Endothelial cell (in vitro differentiated cells): ENCODE measurements around the gene DPYD. TPM values are rescaled to one million over a fixed set of nuclear protein-coding genes. Genes with fewer than 3 reads are reported as not detected.

Experiments
- DNase-seq: peaks from one replicate; pipeline ENCODE4 v3.0.0; 2021; ENCODE audit warnings: low spot score
- H3K27ac Mint-ChIP-seq: one replicate; pipeline ENCODE4 v1.8.0; 2021; ENCODE audit warnings: mixed read lengths, inconsistent platforms; ENCODE audit not compliant: unreplicated experiment
- H3K27me3 Mint-ChIP-seq: one replicate; pipeline ENCODE4 v1.8.0; 2021; ENCODE audit warnings: mild to moderate bottlenecking, moderate library complexity, mixed read lengths, inconsistent platforms; ENCODE audit not compliant: unreplicated experiment
- H3K36me3 Mint-ChIP-seq: one replicate; pipeline ENCODE4 v1.8.0; 2021; ENCODE audit warnings: mild to moderate bottlenecking, low read depth, mixed read lengths, inconsistent platforms; ENCODE audit not compliant: unreplicated experiment
- H3K4me1 Mint-ChIP-seq: one replicate; pipeline ENCODE4 v1.8.0; 2021; ENCODE audit warnings: mild to moderate bottlenecking, mixed read lengths, inconsistent platforms; ENCODE audit not compliant: unreplicated experiment
- H3K4me3 Mint-ChIP-seq: one replicate; pipeline ENCODE4 v1.8.0; 2021; ENCODE audit warnings: mild to moderate bottlenecking, mixed read lengths, inconsistent platforms; ENCODE audit not compliant: unreplicated experiment
- H3K9me3 Mint-ChIP-seq: one replicate; pipeline ENCODE4 v1.8.0; 2021; ENCODE audit warnings: mixed read lengths, inconsistent platforms; ENCODE audit not compliant: unreplicated experiment
- total RNA-seq: library from RNA; stranded (reverse); fragmentation: NEBNext Ultra II Directional; extraction: Animal tissue kit (Norgen Biotek cat#: 25700); gene quantifications from one replicate; pipeline ENCODE4 v1.2.1, GENCODE V29; 2021; ENCODE audit not compliant: unreplicated experiment
- TF ChIP-seq, protein P1 (sequence below): fragments of 200-600 bp; sonication (generic); IDR thresholded peaks from one replicate; pipeline ENCODE4 v1.5.0; 2021; ENCODE audit warnings: antibody characterized with exemption; ENCODE audit not compliant: unreplicated experiment

The DPYD gene
- total RNA-seq, 1 donor from 2014 or later, result 3.4 TPM

DNA sequence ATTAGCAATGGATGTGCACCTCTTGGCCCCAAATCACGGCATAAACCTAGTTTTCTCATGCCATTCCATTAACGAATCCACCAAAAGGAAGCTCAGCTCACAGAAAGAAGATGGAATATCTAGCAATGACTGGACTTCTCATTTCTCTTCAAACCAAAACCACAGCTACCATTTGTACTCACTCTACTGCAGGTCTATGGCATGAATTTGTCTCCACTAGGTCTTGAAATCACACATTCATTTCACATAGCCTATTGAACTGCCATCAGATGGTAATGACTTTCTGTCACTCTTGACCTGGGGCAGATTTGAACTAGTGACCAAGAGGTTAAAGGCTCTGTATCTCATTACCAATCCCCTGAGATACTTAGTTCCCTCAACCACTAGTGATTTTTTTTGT lies 382.7 kb downstream of the DPYD start:
- TF ChIP-seq, protein P1, sequence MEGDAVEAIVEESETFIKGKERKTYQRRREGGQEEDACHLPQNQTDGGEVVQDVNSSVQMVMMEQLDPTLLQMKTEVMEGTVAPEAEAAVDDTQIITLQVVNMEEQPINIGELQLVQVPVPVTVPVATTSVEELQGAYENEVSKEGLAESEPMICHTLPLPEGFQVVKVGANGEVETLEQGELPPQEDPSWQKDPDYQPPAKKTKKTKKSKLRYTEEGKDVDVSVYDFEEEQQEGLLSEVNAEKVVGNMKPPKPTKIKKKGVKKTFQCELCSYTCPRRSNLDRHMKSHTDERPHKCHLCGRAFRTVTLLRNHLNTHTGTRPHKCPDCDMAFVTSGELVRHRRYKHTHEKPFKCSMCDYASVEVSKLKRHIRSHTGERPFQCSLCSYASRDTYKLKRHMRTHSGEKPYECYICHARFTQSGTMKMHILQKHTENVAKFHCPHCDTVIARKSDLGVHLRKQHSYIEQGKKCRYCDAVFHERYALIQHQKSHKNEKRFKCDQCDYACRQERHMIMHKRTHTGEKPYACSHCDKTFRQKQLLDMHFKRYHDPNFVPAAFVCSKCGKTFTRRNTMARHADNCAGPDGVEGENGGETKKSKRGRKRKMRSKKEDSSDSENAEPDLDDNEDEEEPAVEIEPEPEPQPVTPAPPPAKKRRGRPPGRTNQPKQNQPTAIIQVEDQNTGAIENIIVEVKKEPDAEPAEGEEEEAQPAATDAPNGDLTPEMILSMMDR, result no peak
- H3K36me3 Mint-ChIP-seq, result no peaks in the 10 kb centered on the region
- no peak for DNase-seq
- no peaks in the 10 kb centered on the region for H3K27me3 Mint-ChIP-seq
- H3K4me3 Mint-ChIP-seq, result no peak overlapping the region
- H3K27ac Mint-ChIP-seq, result no peak overlapping the region
- no peaks in the 10 kb centered on the region for H3K9me3 Mint-ChIP-seq
- H3K4me1 Mint-ChIP-seq, result no peaks in the 10 kb centered on the region

DNA sequence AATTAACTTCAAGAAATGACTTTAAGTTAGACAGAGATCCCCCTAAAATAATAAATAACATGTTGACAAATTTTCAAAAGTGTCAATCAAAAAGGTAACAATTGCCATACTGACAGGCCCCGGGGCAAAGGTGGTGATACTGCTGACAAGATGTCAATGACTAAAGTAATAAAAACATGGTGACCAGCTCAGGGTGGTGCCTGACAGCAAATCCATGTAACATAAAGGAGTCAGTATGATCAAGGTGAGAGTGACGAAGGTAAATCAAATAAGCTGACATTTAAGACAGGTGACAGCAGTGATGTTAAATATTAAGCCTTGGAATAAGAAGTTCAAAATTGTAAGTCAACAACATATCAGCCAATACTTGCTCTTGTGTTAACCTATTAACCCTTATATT lies 387.5 kb downstream of the DPYD start:
- H3K9me3 Mint-ChIP-seq, result no peaks in the 10 kb centered on the region
- H3K4me1 Mint-ChIP-seq, result no peaks in the 10 kb centered on the region
- no peak for DNase-seq
- H3K27ac Mint-ChIP-seq, result no peak overlapping the region
- H3K27me3 Mint-ChIP-seq, result no peaks in the 10 kb centered on the region
- H3K36me3 Mint-ChIP-seq, result no peaks in the 10 kb centered on the region
- no peak overlapping the region for H3K4me3 Mint-ChIP-seq
- TF ChIP-seq, protein P1, result no peak

GRCh38 chr1:97529600-97529999 lies 391.2 kb downstream of the DPYD start:
- TF ChIP-seq, protein P1, result no peak
- H3K27ac Mint-ChIP-seq, result no peak overlapping the region
- peaks cover 3% of the 10 kb centered on the region for H3K27me3 Mint-ChIP-seq
- H3K36me3 Mint-ChIP-seq, result no peaks in the 10 kb centered on the region
- peaks cover 6% of the 10 kb centered on the region for H3K4me1 Mint-ChIP-seq
- H3K4me3 Mint-ChIP-seq, result no peak overlapping the region
- DNase-seq, result no peak
- H3K9me3 Mint-ChIP-seq, result no peaks in the 10 kb centered on the region

DNA sequence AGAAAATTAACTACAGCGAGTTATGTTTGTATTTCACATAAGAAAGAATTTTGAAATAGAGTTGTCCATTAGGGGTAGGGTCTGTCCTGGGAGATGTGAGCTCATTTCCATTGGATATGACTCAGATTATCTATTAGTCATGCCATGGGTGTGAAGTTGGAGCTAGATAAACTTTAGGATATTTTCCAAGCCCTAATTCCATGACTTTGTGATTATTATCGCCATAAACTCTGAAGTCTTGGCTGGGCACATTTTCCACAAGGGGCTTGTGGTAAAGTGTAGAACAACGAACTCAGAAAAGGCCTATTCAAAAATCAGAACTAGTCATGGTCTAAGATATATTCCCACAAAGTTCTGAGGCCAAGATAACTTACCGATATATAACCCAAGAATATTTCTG lies 396.6 kb downstream of the DPYD start:
- no peak overlapping the region for H3K27ac Mint-ChIP-seq
- TF ChIP-seq, protein P1, result no peak
- no peaks in the 10 kb centered on the region for H3K36me3 Mint-ChIP-seq
- H3K4me3 Mint-ChIP-seq, result no peak overlapping the region
- peaks cover 3% of the 10 kb centered on the region for H3K27me3 Mint-ChIP-seq
- DNase-seq, result no peak
- no peaks in the 10 kb centered on the region for H3K9me3 Mint-ChIP-seq
- peaks cover 6% of the 10 kb centered on the region for H3K4me1 Mint-ChIP-seq

DNA sequence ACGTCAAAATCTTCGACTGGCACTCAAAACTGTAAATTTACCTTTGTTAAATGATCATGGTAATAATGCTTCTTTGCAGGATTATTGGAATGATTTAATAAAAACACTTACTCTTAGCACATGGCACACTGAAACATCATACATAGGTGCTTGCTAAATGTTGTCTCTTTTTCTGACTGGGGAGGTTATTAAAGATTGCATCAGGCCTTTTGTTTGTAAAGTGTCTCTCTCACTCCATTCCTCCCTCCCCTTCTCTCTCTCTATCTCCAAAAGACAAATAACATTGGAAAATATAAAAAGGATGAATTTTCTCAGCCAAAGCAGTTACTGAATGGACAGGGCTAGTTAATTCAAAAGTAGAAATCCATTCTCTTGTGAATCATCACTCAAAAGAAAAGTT lies 404.2 kb downstream of the DPYD start:
- Mint-ChIP-seq H3K27ac (no peak overlapping the region), H3K36me3 (no peaks in the 10 kb centered on the region), H3K9me3 (no peaks in the 10 kb centered on the region), H3K4me1 (peaks cover 5% of the 10 kb centered on the region), H3K27me3 (no peaks in the 10 kb centered on the region), H3K4me3 (no peak overlapping the region)
- TF ChIP-seq, protein P1, result no peak
- DNase-seq, result no peak
